GM18499 (cell line): ENCODE results near the gene STAB1.
"Not testable (repeated sequence)": the region's sequence is repeated elsewhere in the genome, so short reads cannot be mapped to it uniquely, and the experiment has no call there.

ENCODE experiments used
- ATAC-seq: cut with Tn5 transposase; IDR thresholded peaks from one replicate; pipeline ENCODE4 v1.9.1; 2021; ENCODE audit warnings: moderate number of reproducible peaks; ENCODE audit not compliant: insufficient read depth, unreplicated experiment

Gene STAB1

DNA sequence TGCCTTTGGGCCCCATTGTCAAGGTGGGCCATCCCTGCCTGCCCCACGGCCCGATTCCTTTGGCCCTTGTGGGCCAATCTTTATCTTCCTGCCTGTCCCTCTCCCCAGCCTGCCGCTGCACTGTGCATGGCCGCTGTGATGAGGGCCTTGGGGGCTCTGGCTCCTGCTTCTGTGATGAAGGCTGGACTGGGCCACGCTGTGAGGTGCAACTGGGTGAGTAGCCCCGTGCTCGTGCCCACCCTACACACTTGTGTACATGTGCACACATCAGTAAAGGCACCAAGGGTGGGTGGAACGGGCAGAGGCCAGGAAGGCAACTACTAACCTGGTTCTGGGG lies 26.3 kb downstream of the STAB1 start:
- no peak for ATAC-seq

- ATAC-seq, result no peak
Measured at GRCh38 chr3:52521881-52522650, 26.9 kb downstream of the STAB1 start.

GRCh38 chr3:52522651-52523251 lies 27.6 kb downstream of the STAB1 start:
- ATAC-seq, result no peak

- ATAC-seq, result no peak
Measured at GRCh38 chr3:52523386-52524257, 28.5 kb downstream of the STAB1 start.

DNA sequence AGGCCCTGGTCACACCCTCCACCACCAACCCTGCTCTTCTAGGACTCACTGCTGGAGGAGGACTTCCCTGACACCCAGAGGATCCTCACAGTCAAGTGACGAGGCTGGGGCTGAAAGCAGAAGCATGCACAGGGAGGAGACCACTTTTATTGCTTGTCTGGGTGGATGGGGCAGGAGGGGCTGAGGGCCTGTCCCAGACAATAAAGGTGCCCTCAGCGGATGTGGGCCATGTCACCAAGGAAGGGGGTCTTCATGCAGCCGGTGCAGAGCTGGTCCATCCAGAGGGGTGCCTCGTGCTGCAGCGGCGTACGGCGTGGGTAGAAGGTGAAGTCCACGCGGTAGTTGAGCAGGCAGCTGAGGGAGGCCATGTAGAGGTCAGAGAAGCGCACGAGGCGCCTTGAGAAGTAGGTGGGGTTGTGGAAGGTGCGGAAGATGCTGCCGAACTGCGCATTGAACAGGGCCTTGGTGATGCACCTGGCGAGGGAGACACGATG lies 29.2 kb downstream of the STAB1 start:
- ATAC-seq, result no peak

GRCh38 chr3:52524752-52525679 lies 29.9 kb downstream of the STAB1 start:
- no peak for ATAC-seq

DNA sequence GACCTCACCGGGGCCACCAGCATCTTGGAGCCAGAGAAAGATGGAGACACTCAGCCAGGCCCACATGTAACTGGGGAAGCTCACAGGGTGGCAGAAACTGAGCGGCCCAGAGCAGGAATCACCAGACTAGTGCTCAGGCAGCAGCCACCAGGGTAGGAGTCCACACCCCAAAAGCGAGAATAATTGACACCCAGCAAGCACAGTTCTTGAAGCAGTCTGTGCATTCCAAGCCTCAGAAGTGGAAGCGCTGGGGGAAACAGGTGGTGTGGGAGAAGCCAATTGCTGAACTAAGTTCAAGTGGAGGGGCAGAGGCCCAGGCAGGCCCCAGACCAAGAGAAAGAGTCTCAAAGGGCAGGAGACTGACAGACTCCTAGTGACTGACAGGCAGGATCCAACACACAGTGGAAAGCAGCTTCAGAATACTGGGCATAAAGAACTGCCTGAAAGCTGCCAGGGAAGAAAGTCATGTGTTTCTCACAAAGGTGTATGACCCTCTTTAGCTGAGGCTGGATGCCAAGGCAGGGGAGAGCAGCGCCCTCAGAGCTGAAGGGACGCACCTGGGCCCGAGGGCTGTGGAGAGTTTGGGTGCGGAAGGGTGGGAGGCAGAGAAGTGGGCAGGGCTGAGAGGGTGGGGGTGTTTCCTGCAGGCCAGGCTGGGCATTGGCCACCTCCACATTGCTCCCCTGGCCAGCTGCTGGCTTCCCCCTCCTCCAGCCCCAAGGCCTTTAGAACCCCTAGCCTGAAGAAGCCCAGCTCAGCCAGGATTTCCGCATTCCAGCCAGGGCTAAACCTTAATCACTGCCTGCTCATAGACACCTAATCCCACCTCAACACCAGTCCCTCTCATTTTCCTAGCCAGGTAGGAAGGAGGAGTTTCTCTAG lies 30.8 kb downstream of the STAB1 start:
- no peak for ATAC-seq

GRCh38 chr3:52526671-52527038 lies 31.5 kb downstream of the STAB1 start:
- not testable (repeated sequence) for ATAC-seq

DNA sequence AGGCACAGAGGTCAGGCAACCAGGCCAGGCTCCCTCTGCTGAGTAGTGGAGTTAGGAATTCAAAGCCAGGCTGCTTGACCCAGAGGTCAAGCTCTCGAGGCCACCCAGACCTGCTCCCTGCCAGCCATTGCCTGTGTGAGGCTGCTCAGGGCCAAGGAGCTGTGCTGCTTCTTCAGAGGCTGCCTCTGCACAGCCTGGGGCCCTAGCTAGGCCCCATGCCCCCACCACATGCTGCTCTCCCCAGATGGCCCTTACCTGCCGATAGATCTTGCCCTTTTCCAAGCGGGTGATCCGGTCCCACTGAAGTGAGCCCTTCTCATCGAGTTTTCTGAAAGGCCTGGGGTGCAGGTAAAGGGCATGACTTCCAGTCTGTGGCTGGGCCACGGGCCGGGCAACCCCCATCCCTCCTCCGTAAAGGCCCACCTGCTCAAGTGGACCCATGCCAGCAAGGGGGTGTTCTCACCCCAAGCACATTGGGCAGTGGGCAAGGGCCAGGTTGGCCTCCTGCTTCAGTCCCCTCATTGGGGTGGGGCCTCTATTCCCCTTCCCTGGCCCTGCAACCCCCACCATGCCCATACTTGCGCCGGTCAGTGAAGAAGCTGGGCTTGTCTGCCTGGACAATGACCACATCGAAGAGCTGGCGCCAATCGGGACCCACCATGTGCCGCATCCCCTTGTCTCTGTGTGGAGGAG lies 32.0 kb downstream of the STAB1 start:
- ATAC-seq, result no peak

GRCh38 chr3:52527732-52528585 lies 32.8 kb downstream of the STAB1 start:
- ATAC-seq, result no peak

- ATAC-seq, result no peak
Measured at GRCh38 chr3:52528586-52529375, 33.6 kb downstream of the STAB1 start.

- no peak for ATAC-seq
Measured at GRCh38 chr3:52529376-52530333, 34.5 kb downstream of the STAB1 start.

GRCh38 chr3:52530918-52531826 lies 36.0 kb downstream of the STAB1 start:
- no peak for ATAC-seq

GRCh38 chr3:52531860-52532516 lies 36.9 kb downstream of the STAB1 start:
- no peak for ATAC-seq
